Activated CD4-positive, alpha-beta memory T cell treated with anti-CD3 and anti-CD28 coated beads for 36 hours (primary cell): Measurements from ENCODE around the gene FGGY. TPM values are rescaled to one million over a fixed set of nuclear protein-coding genes. Genes with fewer than 3 reads are reported as not detected.
"Not testable (repeated sequence)": the region's sequence is repeated elsewhere in the genome, so short reads cannot be mapped to it uniquely, and the experiment has no call there.

ENCODE experiments used
- CTCF ChIA-PET: fragments of 350-600 bp; sonication (Branson Sonifier 250); formaldehyde crosslinking; loops from one replicate; lab custom pipeline; 2021; ENCODE audit warnings: antibody characterized with exemption, inconsistent platforms; lab: Charles Lee
- POLR2A ChIA-PET: fragments of 350-600 bp; sonication (Branson Sonifier 250); formaldehyde crosslinking; loops from one replicate; lab custom pipeline; 2021; ENCODE audit warnings: antibody characterized with exemption; lab: Charles Lee
- DNase-seq: peaks from one replicate; pipeline ENCODE4 v3.0.0-alpha.2; 2020
- H3K27ac Mint-ChIP-seq: one replicate; pipeline ENCODE4 v1.8.0; 2021; ENCODE audit warnings: mixed read lengths
- H3K27me3 Mint-ChIP-seq: one replicate; pipeline ENCODE4 v1.8.0; 2021; ENCODE audit warnings: mixed read lengths
- H3K36me3 Mint-ChIP-seq: one replicate; pipeline ENCODE4 v1.8.0; 2021; ENCODE audit warnings: mixed read lengths
- H3K4me1 Mint-ChIP-seq: one replicate; pipeline ENCODE4 v1.8.0; 2021; ENCODE audit warnings: low read depth, mixed read lengths
- H3K4me3 Mint-ChIP-seq: one replicate; pipeline ENCODE4 v1.8.0; 2021; ENCODE audit warnings: mild to moderate bottlenecking, mixed read lengths
- H3K9me3 Mint-ChIP-seq: one replicate; pipeline ENCODE4 v1.8.0; 2021; ENCODE audit warnings: mixed read lengths
- intact Hi-C: fragments of 100-400 bp; cut with micrococcal nuclease; formaldehyde crosslinking; loops from one replicate; pipeline ENCODE4 v1.15.1; 2023
- total RNA-seq, 2 experiments: library from RNA; stranded (reverse); gene quantifications; one replicate each; pipeline ENCODE4 v1.2.3, GENCODE V29; 2021

Gene FGGY
- total RNA-seq, 2 experiments from 2014 or later, result 10.2 TPM

GRCh38 chr1:59596956-59597355, 300.1 kb downstream of the FGGY start:
- ChIA-PET CTCF (no interaction called here), POLR2A (no interaction called here)
- H3K9me3 Mint-ChIP-seq, result no peaks in the 10 kb centered on the region
- no peak overlapping the region for H3K27ac Mint-ChIP-seq
- no peaks in the 10 kb centered on the region for H3K36me3 Mint-ChIP-seq
- H3K4me3 Mint-ChIP-seq, result no peak overlapping the region
- no peak for DNase-seq
- no peaks in the 10 kb centered on the region for H3K27me3 Mint-ChIP-seq
- H3K4me1 Mint-ChIP-seq, result peaks cover 3% of the 10 kb centered on the region
- intact Hi-C loops, result no loop called here

DNA sequence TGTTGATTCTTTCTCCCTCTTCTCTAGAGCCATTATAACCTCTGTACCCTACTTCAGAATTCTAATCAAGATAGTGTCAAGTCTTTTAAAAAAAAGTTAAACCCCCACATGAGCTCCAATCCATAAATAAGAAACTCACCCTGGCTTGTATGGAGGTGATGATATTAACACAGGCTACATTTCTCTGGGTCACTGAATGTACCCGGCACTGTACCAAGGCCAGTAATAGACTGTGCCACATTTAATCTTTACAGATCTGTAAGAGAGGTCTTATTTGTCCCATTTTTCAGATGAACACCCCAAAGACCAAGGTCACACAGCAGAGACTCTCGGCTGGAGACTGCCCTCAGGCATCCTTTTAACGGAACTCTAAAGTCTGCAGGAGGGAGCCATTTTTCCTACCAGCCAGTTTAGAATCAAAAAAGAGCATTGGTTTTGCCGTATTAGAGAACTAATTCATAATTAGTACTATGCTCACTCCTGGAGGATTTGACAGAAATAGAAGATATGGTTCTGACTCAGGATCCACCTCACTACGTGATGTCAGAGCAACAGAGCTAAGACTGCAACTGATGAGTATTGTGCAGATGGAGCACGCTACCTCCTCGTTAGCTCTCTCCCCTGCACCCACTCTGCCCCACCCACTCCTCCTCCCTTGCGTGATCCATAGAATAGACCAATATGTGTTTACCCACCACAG, 300.7 kb downstream of the FGGY start:
- DNase-seq, result no peak
- Mint-ChIP-seq H3K4me3 (no peak overlapping the region), H3K27me3 (no peaks in the 10 kb centered on the region), H3K4me1 (peaks cover 3% of the 10 kb centered on the region), H3K27ac (no peak overlapping the region), H3K9me3 (no peaks in the 10 kb centered on the region), H3K36me3 (no peaks in the 10 kb centered on the region)
- ChIA-PET CTCF (no interaction called here), POLR2A (no interaction called here)
- intact Hi-C loops, result no loop called here

- no peak for DNase-seq
- Mint-ChIP-seq H3K27me3 (no peaks in the 10 kb centered on the region), H3K9me3 (no peaks in the 10 kb centered on the region), H3K36me3 (no peaks in the 10 kb centered on the region), H3K4me3 (no peak overlapping the region), H3K27ac (no peak overlapping the region), H3K4me1 (peaks cover 3% of the 10 kb centered on the region)
- intact Hi-C loops, result no loop called here
- POLR2A ChIA-PET, result no interaction called here
- CTCF ChIA-PET, result no interaction called here
Measured at GRCh38 chr1:59598120-59598440, 301.2 kb downstream of the FGGY start.

DNA sequence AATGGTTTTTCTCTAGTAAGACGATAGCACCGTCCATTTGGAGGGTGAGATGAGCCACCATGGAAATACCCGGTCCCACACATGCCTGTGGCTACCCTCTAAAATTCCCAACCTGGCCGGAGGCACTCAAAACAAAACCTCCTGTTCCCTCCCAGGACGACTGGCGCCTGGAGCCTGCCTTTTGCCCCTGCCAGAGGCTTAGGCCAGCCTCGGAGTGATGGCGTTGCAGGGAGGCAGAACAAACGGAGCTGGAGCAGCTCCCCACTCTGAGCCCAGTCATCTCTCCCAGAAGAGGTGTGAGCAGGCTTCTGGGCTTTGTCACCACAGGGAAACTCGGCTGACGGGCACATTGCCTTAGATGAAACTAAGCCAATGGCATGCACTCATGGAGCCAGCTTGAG, 304.1 kb downstream of the FGGY start:
- Mint-ChIP-seq H3K27me3 (no peaks in the 10 kb centered on the region), H3K4me3 (no peak overlapping the region), H3K36me3 (no peaks in the 10 kb centered on the region), H3K27ac (no peak overlapping the region), H3K9me3 (no peaks in the 10 kb centered on the region), H3K4me1 (peaks cover 3% of the 10 kb centered on the region)
- ChIA-PET CTCF (interaction anchor here (0.6 kb wide), 1 partner anchor 1526 kb away, joined by 3 read pairs; no protein-coding TSS in a partner anchor), POLR2A (interaction anchor here (0.6 kb wide), 1 partner anchor 76 kb away, joined by 4 read pairs; no protein-coding TSS in a partner anchor)
- intact Hi-C loops, result no loop called here
- DNase-seq, result no peak

GRCh38 chr1:59601811-59602210, 304.9 kb downstream of the FGGY start:
- Mint-ChIP-seq H3K36me3 (no peaks in the 10 kb centered on the region), H3K27me3 (no peaks in the 10 kb centered on the region), H3K27ac (no peak overlapping the region), H3K9me3 (no peaks in the 10 kb centered on the region), H3K4me3 (no peak overlapping the region), H3K4me1 (peaks cover under 1% of the 10 kb centered on the region)
- POLR2A ChIA-PET, result no interaction called here
- intact Hi-C loops, result no loop called here
- CTCF ChIA-PET, result no interaction called here
- DNase-seq, result no peak

- CTCF ChIA-PET, result no interaction called here
- intact Hi-C loops, result no loop called here
Measured at GRCh38 chr1:59604191-59604590, 307.3 kb downstream of the FGGY start.

GRCh38 chr1:59605184-59605583, 308.3 kb downstream of the FGGY start:
- no peaks in the 10 kb centered on the region for H3K27me3 Mint-ChIP-seq
- DNase-seq, result no peak
- ChIA-PET CTCF (no interaction called here), POLR2A (no interaction called here)
- no peaks in the 10 kb centered on the region for H3K4me1 Mint-ChIP-seq
- intact Hi-C loops, result no loop called here
- peaks cover 3% of the 10 kb centered on the region for H3K9me3 Mint-ChIP-seq
- peaks cover 9% of the 10 kb centered on the region for H3K36me3 Mint-ChIP-seq
- no peak overlapping the region for H3K27ac Mint-ChIP-seq
- no peak overlapping the region for H3K4me3 Mint-ChIP-seq

More at GRCh38 chr1:59604191-59604590, 307.3 kb downstream of the FGGY start:
- Mint-ChIP-seq H3K9me3 (no peaks in the 10 kb centered on the region), H3K27me3 (no peaks in the 10 kb centered on the region), H3K4me1 (no peaks in the 10 kb centered on the region), H3K4me3 (no peak overlapping the region), H3K36me3 (peaks cover 7% of the 10 kb centered on the region), H3K27ac (no peak overlapping the region)
- POLR2A ChIA-PET, result no interaction called here
- no peak for DNase-seq

- no peak overlapping the region for H3K4me3 Mint-ChIP-seq
- H3K4me1 Mint-ChIP-seq, result no peaks in the 10 kb centered on the region
- H3K27me3 Mint-ChIP-seq, result no peaks in the 10 kb centered on the region
- no peak for DNase-seq
- intact Hi-C loops, result no loop called here
- CTCF ChIA-PET, result no interaction called here
- no peak overlapping the region for H3K27ac Mint-ChIP-seq
- peaks cover 12% of the 10 kb centered on the region for H3K36me3 Mint-ChIP-seq
- H3K9me3 Mint-ChIP-seq, result peaks cover 3% of the 10 kb centered on the region
- POLR2A ChIA-PET, result no interaction called here
Measured at GRCh38 chr1:59605761-59606160, 308.9 kb downstream of the FGGY start.

DNA sequence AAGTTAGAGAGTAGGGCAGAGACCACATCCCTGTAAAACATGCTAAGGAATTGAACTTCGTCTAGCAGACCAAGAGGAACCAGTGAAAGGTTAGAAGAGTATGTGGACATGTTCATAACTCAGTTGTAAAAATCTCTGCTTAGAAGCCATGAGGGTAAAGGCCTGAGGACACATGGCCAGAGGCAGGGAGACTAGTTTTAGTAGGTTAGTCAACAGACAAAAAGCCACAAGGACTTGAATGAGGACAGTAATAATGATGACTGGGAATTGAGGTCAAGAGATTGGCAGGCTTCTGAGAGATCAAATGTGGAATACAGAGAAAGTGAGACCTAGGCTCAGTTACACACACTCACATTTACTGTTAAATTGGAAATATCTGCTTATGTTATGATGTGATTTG, 312.4 kb downstream of the FGGY start:
- ChIA-PET POLR2A (no interaction called here), CTCF (no interaction called here)
- no peak for DNase-seq
- no peaks in the 10 kb centered on the region for H3K4me1 Mint-ChIP-seq
- no peak overlapping the region for H3K27ac Mint-ChIP-seq
- peaks cover 3% of the 10 kb centered on the region for H3K9me3 Mint-ChIP-seq
- no peak overlapping the region for H3K4me3 Mint-ChIP-seq
- H3K27me3 Mint-ChIP-seq, result no peaks in the 10 kb centered on the region
- intact Hi-C loops, result no loop called here
- H3K36me3 Mint-ChIP-seq, result peaks cover 12% of the 10 kb centered on the region

DNA sequence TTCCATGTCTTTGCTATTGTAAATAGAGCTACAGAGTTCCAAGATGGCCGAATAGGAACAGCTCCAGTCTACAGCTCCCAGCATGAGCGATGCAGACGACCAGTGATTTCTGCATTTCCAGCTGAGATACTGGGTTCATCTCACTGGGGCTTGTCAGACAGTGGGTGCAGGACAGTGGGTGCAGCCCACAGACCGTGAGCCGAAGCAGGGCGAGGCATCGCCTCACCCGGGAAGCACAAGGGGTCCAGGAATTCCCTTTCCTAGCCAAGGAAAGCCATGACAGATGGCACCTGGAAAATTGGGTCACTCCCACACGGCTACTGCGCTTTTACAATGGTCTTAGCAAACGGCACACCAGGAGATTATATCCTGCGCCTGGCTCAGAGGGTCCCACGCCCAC, 313.6 kb downstream of the FGGY start:
- CTCF ChIA-PET, H3K4me1 Mint-ChIP-seq, DNase-seq, H3K27ac Mint-ChIP-seq, H3K27me3 Mint-ChIP-seq, H3K9me3 Mint-ChIP-seq, intact Hi-C loops, POLR2A ChIA-PET, H3K4me3 Mint-ChIP-seq: not testable (repeated sequence)
- peaks cover 12% of the 10 kb centered on the region for H3K36me3 Mint-ChIP-seq

DNA sequence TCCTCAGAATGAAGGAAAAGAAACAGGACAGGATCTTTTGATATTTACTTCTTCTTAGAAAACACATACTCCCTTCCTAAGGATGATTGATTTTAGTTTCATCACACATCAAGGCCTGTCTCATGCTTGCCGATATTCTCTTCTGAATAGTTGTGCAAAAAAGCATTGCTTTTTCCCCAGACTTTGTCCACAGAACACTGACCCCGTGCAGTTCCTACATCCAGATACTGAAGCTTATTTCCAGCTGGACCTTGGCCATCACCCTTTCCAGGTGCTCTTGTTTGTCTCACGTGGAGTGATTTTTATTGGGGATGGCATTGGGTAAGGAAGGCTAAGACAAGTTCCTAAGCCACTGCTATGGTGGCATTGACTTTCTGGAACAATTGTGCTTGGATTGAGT, 320.5 kb downstream of the FGGY start:
- ChIA-PET CTCF (no interaction called here), POLR2A (no interaction called here)
- no peak for DNase-seq
- H3K27ac Mint-ChIP-seq, result no peak overlapping the region
- H3K4me1 Mint-ChIP-seq, result no peaks in the 10 kb centered on the region
- no peak overlapping the region for H3K4me3 Mint-ChIP-seq
- H3K27me3 Mint-ChIP-seq, result no peaks in the 10 kb centered on the region
- intact Hi-C loops, result no loop called here
- H3K9me3 Mint-ChIP-seq, result no peaks in the 10 kb centered on the region
- H3K36me3 Mint-ChIP-seq, result no peaks in the 10 kb centered on the region

DNA sequence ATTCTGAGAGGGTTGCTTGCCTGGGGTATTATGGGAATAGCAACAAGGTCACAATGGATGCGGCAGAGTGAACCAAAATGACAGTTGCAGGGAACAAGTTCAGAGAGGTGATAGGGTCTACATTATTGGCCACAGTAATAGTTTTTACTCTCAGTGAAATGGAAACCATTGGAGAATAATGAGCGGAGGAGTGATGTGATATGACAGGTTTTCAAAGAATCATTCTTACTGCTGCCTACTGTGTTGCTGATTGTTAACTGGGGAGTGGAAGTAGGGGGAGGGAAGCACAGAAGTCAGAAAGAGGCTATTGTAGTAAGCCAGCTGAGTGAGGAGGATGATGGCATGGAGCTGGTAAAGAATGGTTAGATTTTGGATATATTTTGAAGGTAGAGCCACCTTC, 322.7 kb downstream of the FGGY start:
- Mint-ChIP-seq H3K4me1 (no peaks in the 10 kb centered on the region), H3K9me3 (no peaks in the 10 kb centered on the region), H3K27ac (no peak overlapping the region), H3K4me3 (no peak overlapping the region), H3K36me3 (no peaks in the 10 kb centered on the region), H3K27me3 (no peaks in the 10 kb centered on the region)
- POLR2A ChIA-PET, result no interaction called here
- CTCF ChIA-PET, result no interaction called here
- DNase-seq, result no peak
- intact Hi-C loops, result no loop called here

- CTCF ChIA-PET, result no interaction called here
- intact Hi-C loops, result no loop called here
- Mint-ChIP-seq H3K4me1 (no peaks in the 10 kb centered on the region), H3K36me3 (no peaks in the 10 kb centered on the region), H3K4me3 (no peak overlapping the region), H3K9me3 (no peaks in the 10 kb centered on the region), H3K27ac (no peak overlapping the region), H3K27me3 (no peaks in the 10 kb centered on the region)
- DNase-seq, result no peak
- POLR2A ChIA-PET, result no interaction called here
Measured at GRCh38 chr1:59625384-59625783, 328.5 kb downstream of the FGGY start.
